Activated CD8-positive, alpha-beta T cell treated with anti-CD3 and anti-CD28 coated beads for 36 hours (primary cell): Measurements from ENCODE around the gene KHNYN. TPM values are rescaled to one million over a fixed set of nuclear protein-coding genes. Genes with fewer than 3 reads are reported as not detected.

Experiments
- ATAC-seq: fragments of 200-7000 bp; cut with Tn5 transposase; one replicate; pipeline ENCODE4 v1.10.0; 2021; ENCODE audit warnings: mild to moderate bottlenecking, moderate library complexity
- CTCF ChIA-PET: fragments of 350-600 bp; sonication (Branson Sonifier 250); formaldehyde crosslinking; loops from one replicate; lab custom pipeline; 2021; ENCODE audit warnings: antibody characterized with exemption; lab: Charles Lee
- POLR2A ChIA-PET: fragments of 350-600 bp; sonication (Branson Sonifier 250); formaldehyde crosslinking; loops from one replicate; lab custom pipeline; 2021; ENCODE audit warnings: antibody characterized with exemption; lab: Charles Lee
- DNase-seq: peaks from one replicate; pipeline ENCODE4 v3.0.0-alpha.2; 2020
- H3K27ac Mint-ChIP-seq: one replicate; pipeline ENCODE4 v1.8.0; 2021; ENCODE audit warnings: mild to moderate bottlenecking, mixed read lengths
- H3K27me3 Mint-ChIP-seq: one replicate; pipeline ENCODE4 v1.8.0; 2021; ENCODE audit warnings: mixed read lengths
- H3K36me3 Mint-ChIP-seq: one replicate; pipeline ENCODE4 v1.8.0; 2021; ENCODE audit warnings: low read depth, mixed read lengths
- H3K4me1 Mint-ChIP-seq: one replicate; pipeline ENCODE4 v1.8.0; 2021; ENCODE audit warnings: low read depth, mixed read lengths
- H3K4me3 Mint-ChIP-seq: one replicate; pipeline ENCODE4 v1.8.0; 2021; ENCODE audit warnings: mild to moderate bottlenecking, moderate library complexity, mixed read lengths
- H3K9me3 Mint-ChIP-seq: one replicate; pipeline ENCODE4 v1.8.0; 2021; ENCODE audit warnings: mixed read lengths
- intact Hi-C: fragments of 100-400 bp; cut with micrococcal nuclease; formaldehyde crosslinking; loops from one replicate; pipeline ENCODE4 v1.10.0; 2022
- total RNA-seq, 2 experiments: library from RNA; stranded (reverse); gene quantifications; one replicate each; pipeline ENCODE4 v1.2.3, GENCODE V29; 2021
- TF ChIP-seq, protein P1 (sequence below): fragments of 200-600 bp; IDR thresholded peaks from one replicate; pipeline ENCODE4 v1.8.0; 2022; ENCODE audit warnings: antibody characterized with exemption, mild to moderate bottlenecking

KHNYN gene
- total RNA-seq, 2 experiments from 2014 or later = 47.5 to 51.7 TPM

DNA sequence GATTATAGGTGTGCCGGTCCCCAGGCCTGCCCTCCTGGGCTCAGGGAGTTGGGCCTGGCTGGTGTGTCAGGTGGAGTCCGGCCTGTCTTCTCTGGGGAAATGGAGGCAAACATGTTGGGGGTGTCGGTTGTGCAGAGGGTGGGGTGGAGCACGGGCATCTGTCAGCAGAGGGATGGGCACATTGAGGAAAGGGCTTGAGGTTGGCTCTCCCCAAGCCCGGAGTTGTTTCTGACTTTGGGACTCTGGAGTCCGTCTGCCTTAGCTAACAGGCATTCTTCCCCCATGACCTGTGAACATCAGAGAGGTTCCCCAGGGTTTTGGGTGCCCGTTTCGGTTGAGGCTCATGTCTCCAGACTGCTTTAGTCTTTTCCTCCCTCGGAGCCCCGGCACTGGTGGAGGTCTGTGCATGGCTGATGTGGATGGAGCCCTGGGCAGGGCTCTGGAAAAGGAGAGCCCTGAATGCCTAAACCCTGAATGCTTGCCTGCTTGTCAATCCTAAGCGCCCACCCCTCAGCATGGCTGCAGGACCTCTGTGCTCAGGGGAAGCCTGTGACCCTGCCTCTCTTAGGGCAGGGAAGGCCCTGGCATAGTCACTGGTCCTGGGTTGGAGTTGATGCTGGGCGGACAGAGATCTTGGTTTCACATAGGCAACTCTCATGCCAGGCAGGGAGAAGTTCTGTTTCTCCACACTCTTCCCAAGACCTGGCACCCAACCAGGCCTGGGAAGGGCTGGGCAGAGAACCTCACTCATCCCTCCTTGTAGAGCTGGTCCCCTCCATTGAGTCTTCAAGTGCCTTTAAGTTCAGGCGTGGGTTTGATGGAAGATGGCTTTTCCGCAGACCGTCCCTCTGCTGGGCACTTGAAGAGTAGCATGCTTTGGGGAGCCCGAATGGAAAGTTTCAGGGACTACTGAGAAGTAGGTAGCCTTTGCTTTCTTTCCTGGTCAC, 18.0 kb upstream of the KHNYN start:
- TF ChIP-seq, protein P1, sequence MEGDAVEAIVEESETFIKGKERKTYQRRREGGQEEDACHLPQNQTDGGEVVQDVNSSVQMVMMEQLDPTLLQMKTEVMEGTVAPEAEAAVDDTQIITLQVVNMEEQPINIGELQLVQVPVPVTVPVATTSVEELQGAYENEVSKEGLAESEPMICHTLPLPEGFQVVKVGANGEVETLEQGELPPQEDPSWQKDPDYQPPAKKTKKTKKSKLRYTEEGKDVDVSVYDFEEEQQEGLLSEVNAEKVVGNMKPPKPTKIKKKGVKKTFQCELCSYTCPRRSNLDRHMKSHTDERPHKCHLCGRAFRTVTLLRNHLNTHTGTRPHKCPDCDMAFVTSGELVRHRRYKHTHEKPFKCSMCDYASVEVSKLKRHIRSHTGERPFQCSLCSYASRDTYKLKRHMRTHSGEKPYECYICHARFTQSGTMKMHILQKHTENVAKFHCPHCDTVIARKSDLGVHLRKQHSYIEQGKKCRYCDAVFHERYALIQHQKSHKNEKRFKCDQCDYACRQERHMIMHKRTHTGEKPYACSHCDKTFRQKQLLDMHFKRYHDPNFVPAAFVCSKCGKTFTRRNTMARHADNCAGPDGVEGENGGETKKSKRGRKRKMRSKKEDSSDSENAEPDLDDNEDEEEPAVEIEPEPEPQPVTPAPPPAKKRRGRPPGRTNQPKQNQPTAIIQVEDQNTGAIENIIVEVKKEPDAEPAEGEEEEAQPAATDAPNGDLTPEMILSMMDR = peak; percentile 57
- Mint-ChIP-seq H3K36me3 (no peaks in the 10 kb centered on the region), H3K4me1 (no peaks in the 10 kb centered on the region), H3K9me3 (no peaks in the 10 kb centered on the region), H3K27me3 (no peaks in the 10 kb centered on the region), H3K4me3 (no peak overlapping the region), H3K27ac (no peak overlapping the region)
- ATAC-seq (peak; percentile 87), DNase-seq (peak; percentile 49)
- intact Hi-C loops = no loop called here
- ChIA-PET POLR2A (interaction anchor here (0.8 kb wide), 1 partner anchor 64 kb away, joined by 4 read pairs; no protein-coding TSS in a partner anchor), CTCF (interaction anchor here (1.1 to 7.0 kb wide), 9 partner anchors 13 to 87 kb away, joined by 3 to 33 read pairs (median 7); partner anchors contain the start of genes CBLN3, KHNYN and NYNRIN)

DNA sequence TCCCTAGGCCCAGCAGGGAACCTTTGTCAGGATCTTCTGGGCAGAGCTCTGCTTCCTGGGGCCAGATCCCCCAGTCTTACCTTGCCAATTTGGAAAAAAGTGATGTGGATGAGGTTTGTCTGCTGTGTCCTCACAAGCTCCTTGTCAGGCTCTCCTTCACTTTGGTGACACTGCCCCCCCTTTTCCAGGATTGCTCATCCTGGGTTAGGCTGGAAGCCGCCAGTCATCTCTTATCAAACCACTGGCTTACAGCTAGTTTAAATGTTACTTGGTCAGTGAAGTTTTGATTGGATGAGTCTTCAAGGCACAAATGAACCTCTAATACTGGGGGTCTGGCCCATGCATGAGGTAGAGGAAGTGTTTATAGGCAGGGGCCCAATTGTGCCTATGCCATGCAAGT, 15.7 kb upstream of the KHNYN start:
- intact Hi-C loops = no loop called here
- CTCF ChIA-PET = interaction anchor here (1.2 to 7.0 kb wide), 5 partner anchors 11 to 80 kb away, joined by 3 to 33 read pairs (median 13); partner anchors contain the start of genes CBLN3 and KHNYN
- Mint-ChIP-seq H3K36me3 (no peaks in the 10 kb centered on the region), H3K4me1 (no peaks in the 10 kb centered on the region), H3K4me3 (no peak overlapping the region), H3K27ac (no peak overlapping the region), H3K27me3 (peaks cover 2% of the 10 kb centered on the region), H3K9me3 (no peaks in the 10 kb centered on the region)
- TF ChIP-seq, protein P1 = no peak
- POLR2A ChIA-PET = interaction anchor here (1.0 kb wide), 1 partner anchor 13 kb away, joined by 4 read pairs; no protein-coding TSS in a partner anchor
- DNase-seq = no peak
- ATAC-seq = no peak

DNA sequence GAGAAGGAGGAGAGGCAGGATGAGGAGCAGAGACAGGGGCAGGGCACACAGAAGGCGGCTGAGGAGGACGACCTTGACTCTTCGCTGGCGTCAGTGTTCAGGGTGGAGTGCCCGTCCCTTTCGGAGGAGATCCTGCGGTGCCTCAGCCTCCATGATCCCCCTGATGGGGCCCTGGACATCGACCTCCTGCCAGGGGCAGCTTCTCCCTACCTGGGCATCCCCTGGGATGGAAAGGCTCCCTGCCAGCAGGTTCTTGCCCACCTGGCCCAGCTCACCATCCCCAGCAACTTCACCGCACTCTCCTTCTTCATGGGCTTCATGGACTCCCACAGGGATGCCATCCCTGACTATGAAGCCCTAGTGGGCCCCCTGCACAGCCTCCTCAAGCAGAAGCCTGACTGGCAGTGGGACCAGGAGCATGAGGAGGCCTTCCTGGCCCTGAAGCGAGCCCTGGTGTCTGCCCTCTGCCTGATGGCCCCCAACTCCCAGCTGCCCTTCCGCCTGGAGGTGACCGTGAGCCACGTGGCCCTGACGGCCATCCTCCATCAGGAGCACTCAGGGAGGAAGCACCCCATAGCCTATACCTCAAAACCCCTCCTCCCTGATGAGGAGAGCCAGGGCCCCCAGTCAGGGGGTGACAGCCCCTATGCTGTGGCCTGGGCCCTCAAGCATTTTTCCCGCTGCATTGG, 14.9 kb upstream of the KHNYN start:
- H3K4me1 Mint-ChIP-seq = no peaks in the 10 kb centered on the region
- intact Hi-C loops = no loop called here
- DNase-seq = no peak
- no peak overlapping the region for H3K27ac Mint-ChIP-seq
- H3K36me3 Mint-ChIP-seq = no peaks in the 10 kb centered on the region
- no peaks in the 10 kb centered on the region for H3K9me3 Mint-ChIP-seq
- TF ChIP-seq, protein P1 = no peak
- POLR2A ChIA-PET = interaction anchor here (1.0 kb wide), 1 partner anchor 14 kb away, joined by 4 read pairs; no protein-coding TSS in a partner anchor
- CTCF ChIA-PET = interaction anchor here (1.5 to 7.0 kb wide), 3 partner anchors 10 to 81 kb away, joined by 3 to 33 read pairs (median 13); no protein-coding TSS in a partner anchor
- H3K4me3 Mint-ChIP-seq = no peak overlapping the region
- no peak for ATAC-seq
- H3K27me3 Mint-ChIP-seq = peaks cover 2% of the 10 kb centered on the region

DNA sequence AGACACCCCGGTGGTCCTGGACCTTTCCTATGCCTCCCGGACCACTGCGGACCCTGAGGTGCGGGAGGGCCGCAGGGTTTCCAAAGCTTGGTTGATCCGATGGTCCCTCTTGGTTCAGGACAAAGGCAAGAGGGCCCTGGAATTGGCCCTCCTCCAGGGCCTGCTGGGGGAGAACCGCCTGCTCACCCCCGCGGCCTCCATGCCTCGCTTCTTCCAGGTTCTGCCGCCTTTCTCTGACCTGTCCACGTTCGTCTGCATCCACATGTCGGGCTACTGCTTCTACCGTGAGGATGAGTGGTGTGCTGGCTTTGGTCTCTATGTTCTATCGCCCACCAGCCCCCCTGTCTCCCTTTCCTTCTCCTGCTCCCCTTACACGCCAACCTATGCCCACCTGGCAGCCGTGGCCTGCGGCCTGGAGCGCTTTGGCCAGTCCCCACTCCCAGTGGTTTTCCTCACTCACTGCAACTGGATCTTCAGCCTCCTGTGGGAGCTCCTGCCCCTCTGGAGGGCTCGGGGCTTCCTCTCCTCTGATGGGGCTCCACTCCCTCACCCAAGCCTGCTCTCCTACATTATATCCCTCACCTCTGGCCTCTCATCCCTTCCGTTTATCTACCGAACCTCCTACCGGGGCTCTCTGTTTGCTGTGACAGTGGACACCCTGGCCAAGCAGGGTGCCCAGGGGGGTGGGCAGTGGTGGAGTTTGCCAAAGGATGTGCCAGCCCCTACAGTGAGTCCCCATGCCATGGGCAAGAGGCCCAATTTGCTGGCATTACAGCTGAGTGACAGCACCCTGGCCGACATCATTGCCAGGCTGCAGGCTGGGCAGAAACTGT, 14.1 kb upstream of the KHNYN start:
- no peak for DNase-seq
- intact Hi-C loops = no loop called here
- Mint-ChIP-seq H3K36me3 (no peaks in the 10 kb centered on the region), H3K27ac (no peak overlapping the region), H3K9me3 (no peaks in the 10 kb centered on the region), H3K27me3 (peaks cover 2% of the 10 kb centered on the region), H3K4me1 (no peaks in the 10 kb centered on the region), H3K4me3 (no peak overlapping the region)
- POLR2A ChIA-PET = no interaction called here
- TF ChIP-seq, protein P1 = no peak
- ATAC-seq = no peak
- CTCF ChIA-PET = interaction anchor here (7.0 kb wide), 1 partner anchor 82 kb away, joined by 33 read pairs; no protein-coding TSS in a partner anchor
